Fibroblast of peridontal ligament (primary cell): ENCODE measurements around the gene DHTKD1.
"Not testable (repeated sequence)": the region's sequence is repeated elsewhere in the genome, so short reads cannot be mapped to it uniquely, and the experiment has no call there.

Source experiments
- DNase-seq: peaks from one replicate; pipeline ENCODE4 v3.0.0-alpha.2; 2010; ENCODE audit errors: extremely low read depth

The DHTKD1 gene

DNA sequence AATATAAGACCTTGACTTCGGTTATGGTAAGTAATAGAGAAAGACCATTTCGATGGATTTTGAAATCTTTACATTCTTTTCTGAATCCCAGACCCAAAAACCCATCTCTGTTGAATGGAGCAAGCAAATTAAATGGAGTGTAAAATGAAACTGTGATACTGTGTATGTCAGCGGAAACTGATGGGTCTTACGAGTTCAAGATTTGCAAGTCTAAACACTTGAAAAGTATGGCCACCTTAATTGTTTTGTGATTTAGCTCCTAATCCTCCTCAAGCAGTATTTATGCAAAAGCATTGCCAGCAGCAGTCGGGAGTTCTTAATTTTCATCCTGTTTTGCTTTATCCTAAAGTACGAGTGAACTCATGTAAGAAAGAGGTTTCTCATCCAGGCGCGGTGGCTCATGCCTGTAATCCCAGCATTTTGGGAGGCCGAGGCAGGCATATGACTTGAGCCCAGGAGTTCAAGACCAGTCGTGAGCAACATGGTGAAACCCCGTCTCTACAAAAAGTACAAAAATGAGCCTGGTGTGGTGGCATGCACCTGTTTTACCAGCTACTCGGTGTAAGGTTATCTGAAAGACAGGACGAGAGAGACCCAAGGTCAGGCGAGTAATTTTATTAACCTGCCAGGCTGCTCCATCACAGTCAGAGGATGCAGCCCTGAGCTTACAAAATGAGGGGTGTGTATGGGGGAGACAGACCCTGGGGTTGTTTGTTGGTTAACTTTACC, 5.8 kb upstream of the DHTKD1 start:
- no peak for DNase-seq

DNA sequence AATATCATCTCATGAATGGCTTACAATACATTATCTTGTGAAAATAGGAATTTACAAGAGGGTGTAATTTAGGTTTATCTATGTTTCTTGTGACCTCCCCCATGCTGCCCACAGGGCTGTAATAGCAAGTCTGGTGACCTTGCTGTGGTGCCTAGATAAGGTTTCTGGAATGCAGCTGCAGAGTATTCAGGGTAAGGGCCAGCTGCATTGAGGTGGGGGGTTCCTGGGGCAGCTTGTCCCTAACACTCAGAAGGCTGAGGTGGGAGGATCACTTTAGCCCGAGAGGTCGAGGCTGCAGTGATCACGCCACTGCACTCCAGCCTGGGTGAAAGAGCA, 5.3 kb upstream of the DHTKD1 start:
- no peak for DNase-seq

DNA sequence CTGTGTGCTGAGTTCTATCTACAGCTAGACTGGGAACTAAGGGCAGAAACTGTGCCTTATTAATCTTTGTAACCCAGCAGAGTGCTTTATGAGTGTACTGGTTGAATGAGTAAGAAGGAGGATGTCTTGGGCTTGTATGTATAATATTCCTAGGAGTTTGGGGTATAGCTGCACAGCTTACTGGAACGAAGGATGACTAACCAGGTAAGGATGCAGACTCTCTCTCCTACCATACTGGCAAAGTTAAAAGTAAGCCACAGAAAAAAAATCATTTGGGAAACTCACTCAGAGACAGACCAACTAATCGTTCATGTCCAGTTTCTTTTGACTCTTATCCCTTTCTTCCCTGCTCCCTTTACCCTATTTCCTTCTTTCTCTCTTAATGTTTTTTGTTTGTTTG, 1.4 kb upstream of the DHTKD1 start:
- DNase-seq, result peak; percentile 54

DNA sequence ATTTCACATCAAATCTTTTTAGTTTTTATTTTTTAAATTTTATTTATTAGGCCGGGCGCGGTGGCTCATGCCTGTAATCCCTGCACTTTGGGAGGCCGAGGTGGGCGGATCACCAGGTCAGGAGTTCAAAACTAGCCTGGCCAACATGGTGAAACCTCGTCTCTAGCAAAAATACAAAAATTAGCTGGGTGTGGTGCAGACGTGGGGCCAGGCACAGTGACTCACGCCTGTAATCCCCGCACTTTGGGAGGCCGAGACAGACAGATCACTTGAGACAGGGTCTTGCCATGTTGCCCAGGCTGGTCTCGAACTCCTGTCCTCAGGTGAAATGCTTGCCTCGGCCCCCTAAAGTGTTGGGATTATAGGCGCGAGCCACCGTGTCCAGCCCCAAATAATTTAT, 2.7 kb downstream of the DHTKD1 start:
- not testable (repeated sequence) for DNase-seq

DNA sequence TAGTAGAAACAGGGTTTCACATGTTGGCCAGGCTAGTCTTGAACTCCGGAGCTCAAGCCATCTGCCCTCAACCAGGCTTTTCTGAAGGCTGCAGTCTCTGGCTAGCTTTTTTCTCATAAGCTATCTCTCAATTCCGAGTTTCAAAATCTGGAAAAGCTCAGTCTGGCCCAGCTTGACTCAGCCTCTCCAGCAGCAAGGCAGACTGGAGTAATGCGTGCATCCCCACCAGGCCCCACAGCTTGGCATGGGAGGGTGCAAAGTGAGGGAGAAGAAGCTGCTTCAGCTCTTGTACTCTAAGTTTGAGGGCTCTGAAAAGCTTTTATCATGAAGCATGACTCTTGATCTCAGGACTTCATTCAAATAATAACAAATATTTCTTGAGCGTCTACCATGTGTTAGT, 4.8 kb downstream of the DHTKD1 start:
- no peak for DNase-seq

DNA sequence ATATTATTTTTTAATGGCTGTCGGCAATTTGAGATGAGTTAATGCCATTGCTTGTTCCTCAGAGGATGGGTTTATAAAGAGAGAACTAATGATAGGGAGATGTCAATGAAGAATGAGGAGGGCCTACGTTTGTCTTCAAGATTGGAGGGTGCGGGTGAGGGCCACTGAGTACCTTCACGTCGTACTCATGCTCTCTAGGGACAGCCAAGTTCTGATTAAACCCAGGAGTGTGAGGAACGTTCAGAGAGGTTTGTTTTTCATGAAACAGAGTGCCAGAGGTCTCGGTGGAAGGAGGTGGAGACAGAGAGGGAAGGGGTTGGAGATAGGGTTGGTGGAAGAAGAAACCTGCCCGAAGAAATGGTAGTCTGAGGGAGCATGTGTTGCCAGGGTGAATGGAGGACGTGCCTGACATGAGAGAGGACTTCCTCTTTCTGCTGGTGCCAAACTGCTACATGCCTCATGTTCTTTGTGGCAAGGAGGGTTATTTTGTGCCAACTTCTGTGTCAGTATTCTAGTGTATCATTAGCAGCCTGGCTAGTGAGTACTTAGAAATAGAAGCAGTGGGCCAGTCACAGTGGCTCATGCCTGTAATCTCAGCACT, 8.9 kb downstream of the DHTKD1 start:
- DNase-seq, result no peak

DNA sequence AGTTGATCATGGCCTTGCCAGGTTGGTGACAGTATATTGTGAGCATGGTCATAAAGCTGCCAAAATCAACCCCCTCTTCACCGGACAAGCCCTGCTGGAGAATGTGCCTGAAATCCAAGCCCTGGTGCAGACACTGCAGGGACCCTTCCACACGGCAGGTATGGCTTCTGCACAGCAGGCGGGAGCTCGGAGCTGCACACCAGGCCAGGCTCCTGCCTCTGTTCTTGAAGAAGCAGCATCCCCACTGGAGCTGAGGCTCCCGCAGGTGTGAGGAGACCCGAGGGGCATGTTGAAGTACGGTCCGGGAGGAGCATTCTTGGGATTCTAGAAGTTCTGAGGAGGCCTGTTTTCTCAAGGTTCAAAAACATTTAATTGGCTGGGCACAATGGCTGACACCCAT, 12.7 kb downstream of the DHTKD1 start:
- DNase-seq, result no peak

DNA sequence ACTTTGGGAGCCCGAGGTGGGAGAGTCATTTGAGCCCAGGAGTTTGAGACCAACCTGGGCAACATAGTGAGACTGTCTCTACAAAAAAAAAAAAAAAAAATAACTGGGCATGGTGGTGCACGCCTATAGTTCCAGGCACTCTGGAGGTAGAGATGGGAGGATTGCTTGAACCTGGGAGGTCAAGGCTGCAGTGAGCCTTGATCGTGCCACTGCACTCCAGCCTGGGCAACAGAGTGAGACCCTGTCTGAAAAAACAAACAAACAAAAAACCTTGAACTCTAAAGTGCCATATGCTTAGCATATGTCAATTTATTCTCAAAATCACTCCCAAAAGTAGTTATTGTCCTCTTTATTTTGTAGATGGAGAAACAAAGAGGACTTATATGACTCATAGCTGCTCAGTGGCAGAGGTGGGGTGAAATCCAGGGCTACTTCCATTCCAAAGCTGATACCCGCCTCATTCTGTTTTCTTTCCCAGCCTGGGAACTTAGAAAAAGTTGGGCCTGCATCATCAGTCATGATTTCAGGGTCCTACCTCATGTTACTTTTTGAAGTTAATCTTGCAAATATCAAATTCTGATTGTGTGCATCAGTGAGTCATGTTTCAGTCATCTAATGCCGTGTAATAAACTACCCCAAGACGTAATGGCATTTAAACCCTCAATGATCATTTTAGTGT, 13.3 kb downstream of the DHTKD1 start:
- peak; percentile 27 for DNase-seq

DNA sequence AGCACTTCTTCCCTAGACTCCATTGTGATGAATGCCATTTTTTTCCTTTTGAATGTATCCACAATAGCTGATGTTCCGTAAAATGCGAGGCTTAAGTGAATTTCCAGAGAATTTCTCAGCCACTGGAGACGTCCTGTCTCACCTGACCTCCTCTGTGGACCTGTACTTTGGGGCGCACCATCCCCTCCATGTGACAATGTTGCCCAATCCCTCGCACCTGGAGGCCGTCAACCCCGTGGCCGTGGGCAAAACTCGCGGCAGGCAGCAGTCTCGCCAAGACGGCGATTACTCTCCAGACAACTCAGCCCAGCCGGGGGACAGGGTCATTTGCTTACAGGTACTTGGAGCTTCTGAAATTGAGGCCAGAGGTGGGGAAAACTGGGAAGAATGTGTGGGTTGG, 20.2 kb downstream of the DHTKD1 start:
- DNase-seq, result no peak

DNA sequence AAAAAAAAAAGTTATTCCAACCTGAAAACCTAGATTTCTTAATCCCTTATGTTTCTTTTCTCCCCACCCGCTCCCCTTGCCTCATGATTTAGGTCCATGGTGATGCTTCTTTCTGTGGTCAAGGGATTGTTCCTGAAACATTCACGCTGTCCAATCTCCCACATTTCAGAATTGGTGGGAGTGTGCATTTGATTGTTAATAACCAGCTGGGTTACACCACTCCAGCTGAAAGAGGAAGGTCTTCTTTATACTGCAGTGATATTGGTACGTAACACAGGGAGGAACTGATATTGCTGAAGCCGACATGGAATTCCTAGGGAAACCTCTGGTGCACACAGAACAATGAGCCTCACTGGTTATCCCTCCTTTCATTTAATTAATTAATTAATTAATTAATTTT, 22.7 kb downstream of the DHTKD1 start:
- DNase-seq, result no peak

DNA sequence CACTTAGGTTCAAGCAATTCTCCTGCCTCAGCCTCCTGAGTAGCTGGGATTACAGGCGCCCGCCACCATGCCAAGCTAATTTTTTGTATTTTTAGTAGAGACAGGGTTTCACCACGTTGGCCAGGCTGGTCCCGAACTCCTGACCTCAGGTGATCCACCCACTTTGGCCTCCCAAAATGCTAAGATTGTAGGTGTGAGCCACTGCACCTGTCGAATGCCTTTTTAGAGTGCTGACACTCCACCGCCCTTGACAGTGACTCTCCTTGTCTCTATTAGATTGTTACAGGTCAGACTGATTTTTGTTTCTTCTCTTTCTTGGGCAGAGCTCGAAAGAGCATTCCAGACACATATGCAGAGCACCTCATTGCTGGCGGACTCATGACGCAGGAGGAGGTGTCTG, 28.6 kb downstream of the DHTKD1 start:
- not testable (repeated sequence) for DNase-seq

DNA sequence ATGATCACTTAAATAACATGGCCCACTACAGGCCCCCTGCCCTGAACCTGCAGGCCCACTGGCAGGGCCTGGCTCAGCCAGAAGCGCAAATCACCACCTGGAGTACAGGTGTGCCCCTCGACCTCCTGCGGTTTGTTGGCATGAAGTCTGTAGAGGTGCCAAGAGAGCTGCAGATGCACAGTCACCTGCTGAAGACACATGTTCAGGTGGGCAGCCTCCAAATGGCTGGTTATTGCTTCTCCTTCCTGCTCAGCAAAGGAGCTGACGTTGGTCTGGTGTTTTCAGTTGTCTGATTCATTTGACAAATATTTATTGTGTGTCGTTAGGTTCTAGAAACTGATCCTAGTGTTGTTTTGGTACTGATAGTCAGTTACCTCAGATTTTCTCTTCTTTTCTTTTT, 29.0 kb downstream of the DHTKD1 start:
- DNase-seq, result no peak

DNA sequence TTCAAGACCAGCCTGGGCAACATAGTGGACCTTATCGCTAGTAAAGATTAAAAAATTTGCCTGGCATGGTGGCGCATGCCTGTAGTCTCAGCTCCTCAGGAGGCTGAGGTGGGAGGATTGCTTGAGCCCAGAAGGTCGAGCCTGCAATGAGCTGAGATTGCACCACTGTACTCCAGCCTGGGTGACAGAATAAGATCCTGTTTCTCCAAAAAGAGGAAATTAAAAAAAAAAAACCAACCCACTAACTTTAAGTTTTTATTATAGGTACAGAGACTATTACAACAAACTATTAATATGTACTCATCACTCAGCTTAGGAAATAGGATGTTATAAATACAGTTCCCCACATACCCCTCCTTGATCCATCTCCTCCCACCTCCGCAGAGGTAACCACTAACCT, 30.2 kb downstream of the DHTKD1 start:
- no peak for DNase-seq

DNA sequence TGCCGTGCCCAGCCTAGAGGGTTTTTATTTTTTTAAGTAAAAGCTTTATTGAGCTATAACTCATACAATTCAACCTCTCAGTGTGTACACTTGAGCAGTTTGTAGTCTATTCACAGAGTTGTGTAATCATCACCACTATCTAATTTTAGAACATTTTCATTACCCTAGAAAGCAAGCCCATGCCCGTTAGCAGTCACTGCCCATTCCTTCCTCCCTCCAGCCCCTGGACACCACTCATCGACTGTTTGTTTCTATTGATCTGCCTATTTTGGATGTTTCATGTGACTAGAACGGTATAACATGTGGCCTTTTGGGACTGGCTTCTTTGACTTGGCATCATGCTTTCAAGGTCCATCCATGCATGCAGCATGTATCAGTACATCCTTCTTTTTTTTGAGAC, 35.0 kb downstream of the DHTKD1 start:
- DNase-seq, result no peak

DNA sequence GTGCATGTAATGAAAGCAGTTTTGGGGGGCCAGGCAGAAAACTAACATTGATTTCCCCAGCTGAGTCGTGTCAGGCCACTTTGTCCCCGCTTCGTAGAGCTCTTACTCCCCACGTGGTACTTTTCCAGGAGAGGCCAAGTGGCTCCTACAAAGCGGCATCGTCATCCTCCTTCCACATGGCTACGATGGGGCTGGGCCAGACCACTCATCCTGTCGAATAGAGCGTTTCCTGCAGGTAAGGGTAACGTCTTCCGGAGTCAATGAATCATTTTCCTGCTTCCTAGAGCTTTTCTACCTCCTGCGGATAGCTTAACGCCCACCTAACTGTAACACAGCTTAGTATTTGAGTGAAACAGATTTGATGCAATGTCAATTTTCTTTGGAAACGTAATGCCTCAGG, 39.0 kb downstream of the DHTKD1 start:
- no peak for DNase-seq

DNA sequence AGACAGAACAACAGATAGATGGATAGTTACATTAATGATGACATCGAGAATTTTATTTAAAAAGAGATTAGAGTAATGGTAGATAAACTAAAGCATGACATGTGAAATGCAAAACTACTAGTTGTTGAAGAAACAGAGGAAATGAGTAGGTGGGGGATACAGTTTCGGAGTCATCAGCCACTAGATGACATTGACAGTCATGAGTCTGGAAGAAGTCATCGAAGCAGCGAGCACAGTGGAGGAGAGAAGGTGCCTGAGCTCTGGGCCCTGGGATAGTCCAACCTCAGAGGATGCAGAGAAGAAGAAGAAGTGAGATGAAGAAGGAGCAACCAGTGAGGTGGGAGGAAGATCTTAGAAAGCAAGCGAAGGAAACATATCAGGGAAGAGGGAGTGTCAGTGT, 40.5 kb downstream of the DHTKD1 start:
- no peak for DNase-seq

DNA sequence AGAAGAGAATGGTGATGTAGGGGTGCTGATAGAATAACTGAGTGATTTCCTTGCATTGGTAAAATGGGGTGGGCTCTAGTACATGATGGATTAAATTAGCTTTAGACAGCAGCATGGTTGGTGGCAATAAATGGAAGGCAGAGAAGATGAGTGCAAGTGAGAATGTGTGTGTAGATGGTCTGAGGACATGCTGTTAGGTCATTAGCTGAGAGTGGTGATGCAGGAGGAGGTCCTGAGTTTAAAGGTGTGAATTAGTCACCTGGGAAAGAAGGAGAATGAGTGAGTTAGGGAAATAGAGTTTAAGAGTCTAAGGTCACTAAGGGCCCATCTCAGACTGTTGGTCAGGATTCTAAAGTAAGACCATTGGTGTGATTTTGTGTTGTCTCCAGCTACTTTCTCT, 42.8 kb downstream of the DHTKD1 start:
- DNase-seq, result no peak

DNA sequence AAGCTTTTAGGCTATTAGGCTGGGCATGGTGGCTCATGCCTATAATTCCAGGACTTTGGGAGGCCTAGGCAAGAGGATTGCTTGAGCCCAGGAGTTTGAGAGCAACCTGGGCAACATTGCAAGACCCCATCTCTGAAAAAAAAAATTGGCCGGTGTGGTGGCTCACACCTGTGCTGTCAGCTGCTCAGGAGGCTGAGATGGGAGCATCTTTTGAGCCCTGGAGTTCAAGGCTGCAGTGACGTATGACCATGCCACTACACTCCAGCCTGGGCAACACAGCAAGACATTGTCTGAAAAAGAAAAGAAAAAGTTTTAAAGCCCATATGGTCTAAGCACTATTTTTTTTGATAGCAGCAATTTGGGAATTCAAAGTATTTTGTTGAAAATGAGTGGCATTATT, 44.9 kb downstream of the DHTKD1 start:
- DNase-seq, result no peak

DNA sequence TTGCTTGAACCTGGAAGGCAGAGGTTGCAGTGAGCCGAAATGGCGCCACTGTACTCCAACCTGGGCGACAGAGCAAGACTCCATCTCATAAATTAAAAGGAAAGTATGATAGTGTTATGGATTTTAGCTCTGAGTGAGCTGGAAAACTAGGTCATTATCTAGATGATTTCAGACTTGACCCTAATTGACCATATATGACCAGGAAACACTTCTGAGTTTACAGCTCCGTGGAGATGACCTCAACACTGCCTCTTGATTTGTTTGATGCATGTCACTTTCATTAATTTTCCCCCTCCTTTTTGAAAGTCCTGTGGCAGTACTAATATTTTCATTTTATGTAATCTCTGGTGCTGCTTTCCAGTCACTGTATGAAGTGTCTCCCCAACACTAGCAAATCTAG, 52.9 kb downstream of the DHTKD1 start:
- DNase-seq, result no peak

DNA sequence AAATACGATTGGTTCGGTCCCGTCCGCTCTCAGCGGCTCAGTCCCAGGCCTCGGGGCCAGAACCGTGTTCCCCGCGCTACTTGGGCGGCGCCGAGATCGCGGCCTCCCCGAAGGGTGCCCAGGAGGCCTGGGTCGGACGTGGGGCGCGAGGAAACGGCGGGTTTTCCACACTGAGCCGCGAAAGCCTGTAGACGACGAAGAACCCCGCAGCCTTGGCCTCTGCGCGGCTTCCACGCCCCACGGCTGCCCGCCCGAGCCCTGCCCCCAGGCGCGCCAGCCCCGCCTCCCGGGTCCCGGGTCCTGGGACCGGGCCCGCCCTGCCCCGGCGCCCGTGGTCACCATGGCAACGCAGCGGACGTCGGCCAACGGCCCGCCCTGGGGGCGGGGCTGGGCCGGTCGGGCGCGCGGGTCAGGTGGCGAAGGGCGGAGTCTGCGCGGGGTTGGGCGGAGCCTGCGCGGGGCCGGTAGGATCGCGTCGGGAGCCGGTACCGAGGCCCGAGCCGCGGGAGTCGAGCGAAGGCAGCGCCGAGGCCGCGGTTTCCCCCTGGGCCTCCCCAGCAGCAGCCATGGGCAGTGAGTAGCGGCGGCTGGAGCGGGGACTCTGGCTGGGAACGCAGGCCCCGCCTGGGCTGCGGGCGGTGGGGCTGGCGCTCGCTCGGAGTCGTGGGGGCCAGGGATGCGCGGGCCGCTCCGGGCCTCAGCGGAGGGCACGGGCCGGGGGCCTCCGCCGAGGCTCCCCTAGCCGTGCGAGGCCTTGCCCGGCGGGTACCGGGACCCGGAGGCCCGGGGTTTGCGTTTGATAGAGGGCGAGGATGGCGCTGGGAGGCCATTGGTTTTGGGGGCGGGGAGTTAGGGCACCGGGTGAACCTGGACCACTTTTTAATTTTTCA, 60.7 kb downstream of the DHTKD1 start, which contains the start of gene SEC61A2:
TSS of gene SEC61A2 (plus strand) at position 456 of the 890 bp plus-strand sequence. CDS start at position 567, 111 bp downstream.
- peak; percentile 81 for DNase-seq

DNA sequence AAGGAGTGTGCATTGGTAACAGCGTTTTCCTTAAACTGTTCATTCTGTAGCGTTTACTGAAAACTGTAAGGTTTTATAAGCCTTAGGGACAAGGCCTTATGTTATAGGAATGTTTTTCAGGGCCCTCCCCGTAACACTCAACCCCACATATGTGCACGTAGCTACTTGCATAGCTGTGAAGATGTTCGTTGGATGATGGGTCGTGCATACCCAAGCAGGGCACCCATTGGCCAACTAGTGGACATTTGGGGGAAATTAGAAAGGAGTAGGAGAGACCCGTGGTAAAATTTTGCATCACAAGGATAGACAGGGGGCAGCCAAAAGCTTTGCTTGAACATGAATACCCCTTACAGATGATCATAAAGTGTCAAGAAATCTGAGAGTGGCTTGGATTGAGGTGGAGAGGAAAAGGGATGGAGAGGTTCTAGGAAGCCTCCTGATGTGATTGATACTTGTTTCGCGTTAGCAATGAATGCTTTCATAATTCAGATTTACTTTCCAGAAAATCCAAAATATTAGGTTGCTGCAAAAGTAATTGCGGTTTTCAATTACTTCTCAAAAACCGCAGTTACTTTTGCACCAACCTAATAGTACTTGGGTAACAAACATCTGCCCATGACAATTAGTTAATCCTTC, 61.6 kb downstream of the DHTKD1 start:
- DNase-seq, result peak; percentile 74

DNA sequence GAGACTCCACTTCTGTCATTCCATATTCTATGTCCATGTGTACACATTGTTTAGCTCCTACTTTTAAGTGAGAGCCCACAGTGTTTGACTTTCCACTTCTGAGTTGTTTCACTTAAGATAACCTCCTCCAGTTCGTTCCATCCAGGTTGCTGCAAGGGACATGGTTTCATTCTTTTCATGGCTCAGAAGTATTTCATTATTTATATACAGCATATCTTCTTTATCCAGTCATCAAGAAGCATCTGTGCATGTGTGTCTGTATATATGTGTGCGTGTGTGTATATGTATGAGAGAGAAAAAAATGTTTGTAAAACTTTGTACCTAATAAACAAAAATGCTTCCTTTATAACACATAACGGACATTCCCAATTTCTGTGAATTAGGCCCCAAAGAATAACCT, 66.9 kb downstream of the DHTKD1 start:
- no peak for DNase-seq
